ENCODE data around the gene RNF125. TPM values are rescaled to one million over a fixed set of nuclear protein-coding genes. Genes with fewer than 3 reads are reported as not detected.
A peak's percentile ranks its signal among the peaks of the same experiment; 100 is the strongest.

The RNF125 gene
- total and polyA plus RNA-seq, 11 donors: 1.1 to 12.5 (median 3.3) TPM

GRCh38 chr18:32048507-32049091, 30.0 kb downstream of the RNF125 start:
- Histone ChIP-seq H3K9me3 (no peaks in the 10 kb centered on the region), H3K27ac (peak overlapping the region in 9 of 12 donors; percentile 10 to 92 (median 55)), H3K4me3 (no peak overlapping the region), H3K27me3 (no peaks in the 10 kb centered on the region), H3K4me1 (peaks cover 0 to 39% (median 11%) of the 10 kb centered on the region in 12 donors), H3K36me3 (peaks cover 0 to 26% (median 3%) of the 10 kb centered on the region in 9 donors)
- DNase-seq: peak in 4 of 5 donors; percentile 42 to 58 (median 52)
- ATAC-seq: peak; percentile 64 to 92 (median 88)
- TF ChIP-seq POLR2A (IDR thresholded peaks at IDR 0.05) (no peak), CTCF (IDR thresholded peaks at IDR 0.05) (no peak)
- WGBS, 4 donors: 35 to 54% (median 47%) methylated on average over 2 to 4 of the region's 4 CpGs
- intact Hi-C loops (cut with DNase I): loop anchor here in 1 of 10 donors (2.0 kb wide), 1 partner anchor 36 kb away; no protein-coding TSS in a partner anchor

- Histone ChIP-seq H3K4me1 (peaks cover 0 to 35% (median 11%) of the 10 kb centered on the region in 12 donors), H3K27me3 (no peaks in the 10 kb centered on the region), H3K27ac (peak overlapping the region in 8 of 12 donors; percentile 17 to 92 (median 60)), H3K4me3 (no peak overlapping the region), H3K36me3 (peaks cover 0 to 22% (median 3%) of the 10 kb centered on the region in 9 donors), H3K9me3 (no peaks in the 10 kb centered on the region)
- ATAC-seq (peak in 3 of 4 donors; percentile 48 to 65 (median 64)), DNase-seq (peak; percentile 32 to 76 (median 45))
- no peak for TF ChIP-seq POLR2A (IDR thresholded peaks at IDR 0.05)
- no peak for TF ChIP-seq CTCF (IDR thresholded peaks at IDR 0.05)
- whole genome bisulfite sequencing, 4 donors: 75 to 80% (median 76%) methylated on average over 3 of the region's 3 CpGs
- intact Hi-C loops (cut with DNase I): loop anchor here in 1 of 10 donors (2.0 kb wide), 1 partner anchor 35 kb away; no protein-coding TSS in a partner anchor
Observed at GRCh38 chr18:32049393-32050171, 31.0 kb downstream of the RNF125 start.

GRCh38 chr18:32056613-32057358, 38.2 kb downstream of the RNF125 start:
- intact Hi-C loops (cut with DNase I): no loop called here
- H3K36me3 ChIP-seq: no peaks in the 10 kb centered on the region
- DNase-seq: no peak
- H3K27me3 ChIP-seq: no peaks in the 10 kb centered on the region
- H3K4me1 ChIP-seq: no peaks in the 10 kb centered on the region
- no peak for ATAC-seq
- no peak for TF ChIP-seq POLR2A (IDR thresholded peaks at IDR 0.05)
- no peak for TF ChIP-seq CTCF (IDR thresholded peaks at IDR 0.05)
- no peak overlapping the region for H3K4me3 ChIP-seq
- WGBS, 4 donors: 76 to 81% (median 80%) methylated on average over 3 of the region's 3 CpGs
- H3K9me3 ChIP-seq: no peaks in the 10 kb centered on the region
- H3K27ac ChIP-seq: no peak overlapping the region
